Central memory CD8-positive, alpha-beta T cell (primary cell): ENCODE measurements around the gene BRINP2.

ENCODE experiments used
- ATAC-seq: fragments of 150-1000 bp; cut with Tn5 transposase; replicated peaks from 2 replicates; pipeline ENCODE4 v1.10.0; 2022; ENCODE audit warnings: mild to moderate bottlenecking, moderate FRiP score, moderate number of reproducible peaks; ENCODE audit not compliant: poor library complexity, severe bottlenecking; ENCODE audit errors: extremely low read depth
- DNase-seq, 2 donors: peaks; one replicate each; pipeline ENCODE4 v3.0.0; 2021; ENCODE audit warnings: low spot score in 2 of 2
- H3K27ac Mint-ChIP-seq: one replicate; pipeline ENCODE4 v1.8.0; 2022; ENCODE audit warnings: low read depth, mild to moderate bottlenecking, moderate library complexity, mixed read lengths
- H3K27me3 Mint-ChIP-seq: one replicate; pipeline ENCODE4 v1.8.0; 2022; ENCODE audit warnings: mixed read lengths
- H3K36me3 Mint-ChIP-seq: one replicate; pipeline ENCODE4 v1.8.0; 2022; ENCODE audit warnings: mild to moderate bottlenecking, moderate library complexity, mixed read lengths; ENCODE audit not compliant: insufficient read depth
- H3K4me1 Mint-ChIP-seq: one replicate; pipeline ENCODE4 v1.8.0; 2022; ENCODE audit warnings: mixed read lengths
- H3K4me3 Mint-ChIP-seq: one replicate; pipeline ENCODE4 v1.8.0; 2022; ENCODE audit warnings: mild to moderate bottlenecking, moderate library complexity, mixed read lengths
- H3K9me3 Mint-ChIP-seq: one replicate; pipeline ENCODE4 v1.8.0; 2022; ENCODE audit warnings: mixed read lengths

Gene BRINP2

DNA sequence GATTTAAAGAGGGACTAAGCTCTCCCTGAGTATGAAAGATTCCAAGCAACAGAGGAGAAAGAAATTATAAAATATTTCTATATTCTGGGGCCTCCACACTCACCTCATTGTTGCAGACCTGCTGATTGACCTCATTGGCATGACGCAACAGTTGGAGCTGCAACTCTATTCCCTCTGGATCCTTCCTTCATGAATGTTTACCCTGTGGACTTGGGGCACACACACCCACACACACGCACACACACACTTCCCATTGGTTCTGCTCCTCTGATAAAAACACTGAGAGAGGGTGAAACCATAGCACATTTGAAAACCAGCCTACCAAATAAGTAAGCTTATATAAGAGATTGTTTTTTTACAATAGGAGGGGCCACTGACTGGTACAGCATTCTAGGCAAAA is 159.1 kb downstream of the BRINP2 start:
- H3K4me3 Mint-ChIP-seq: no peak overlapping the region
- H3K9me3 Mint-ChIP-seq: peaks cover 11% of the 10 kb centered on the region
- H3K27me3 Mint-ChIP-seq: no peaks in the 10 kb centered on the region
- ATAC-seq: no peak
- DNase-seq: no peak
- no peaks in the 10 kb centered on the region for H3K4me1 Mint-ChIP-seq
- H3K27ac Mint-ChIP-seq: no peak overlapping the region
- no peaks in the 10 kb centered on the region for H3K36me3 Mint-ChIP-seq
